Activated T-helper 9 cell treated with anti-CD3 and anti-CD28 coated beads, Interleukin-2, amount 50 U/mL, for 16 hours (primary cell): ENCODE measurements around the gene HSD17B11.
"Not testable (repeated sequence)": the region's sequence is repeated elsewhere in the genome, so short reads cannot be mapped to it uniquely, and the experiment has no call there.

ENCODE experiments used
- DNase-seq: peaks from one replicate; pipeline ENCODE4 v3.0.0-alpha.2; 2020; ENCODE audit warnings: low read depth

Gene HSD17B11

DNA sequence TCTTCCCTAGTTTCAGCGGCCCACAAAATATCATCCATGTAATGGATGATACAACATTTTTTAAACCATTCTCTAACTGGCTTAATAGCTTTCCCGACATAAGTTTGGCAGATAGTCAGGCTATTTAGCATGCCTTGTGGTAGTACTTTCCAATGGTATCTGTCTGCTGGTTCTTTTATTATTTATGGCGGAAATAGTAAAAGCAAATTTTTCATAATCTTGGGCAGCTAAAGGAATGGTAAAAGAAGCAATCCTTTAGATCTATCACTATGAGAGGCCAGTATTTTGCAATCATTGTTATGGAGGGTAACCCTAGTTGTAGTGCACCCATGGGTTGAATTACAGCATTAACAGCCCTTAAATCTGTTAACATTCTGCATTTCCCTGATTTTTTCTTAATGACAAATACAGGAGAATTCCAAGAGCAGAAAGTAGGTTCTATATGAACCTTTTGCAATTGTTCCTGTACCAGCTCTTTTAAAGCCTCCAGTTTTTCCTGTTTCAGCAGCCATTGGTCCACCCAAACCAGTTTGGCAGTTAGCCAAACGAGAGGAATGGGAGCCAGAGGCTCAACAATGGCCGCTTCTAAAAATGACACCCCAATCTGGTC, 14.3 kb upstream of the HSD17B11 start:
- DNase-seq, result no peak

DNA sequence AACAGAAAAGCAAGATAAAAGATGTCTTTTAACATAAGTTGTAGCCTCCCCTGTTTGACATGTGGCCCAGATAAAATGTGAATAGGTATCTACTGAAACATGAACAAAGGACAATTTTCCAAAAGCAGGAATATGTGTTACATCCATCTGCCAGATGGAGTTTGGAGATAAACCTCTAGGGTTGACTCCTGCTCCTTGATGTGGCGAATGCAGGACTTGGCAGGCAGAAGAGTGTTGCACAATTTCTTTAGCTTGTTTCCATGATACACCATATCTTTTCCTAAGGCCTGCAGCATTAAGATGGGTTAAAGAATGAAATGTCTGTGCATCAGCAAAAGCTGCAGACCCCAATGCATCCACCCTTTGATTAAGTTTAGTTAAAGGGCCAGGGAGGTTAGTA, 12.7 kb upstream of the HSD17B11 start:
- not testable (repeated sequence) for DNase-seq

DNA sequence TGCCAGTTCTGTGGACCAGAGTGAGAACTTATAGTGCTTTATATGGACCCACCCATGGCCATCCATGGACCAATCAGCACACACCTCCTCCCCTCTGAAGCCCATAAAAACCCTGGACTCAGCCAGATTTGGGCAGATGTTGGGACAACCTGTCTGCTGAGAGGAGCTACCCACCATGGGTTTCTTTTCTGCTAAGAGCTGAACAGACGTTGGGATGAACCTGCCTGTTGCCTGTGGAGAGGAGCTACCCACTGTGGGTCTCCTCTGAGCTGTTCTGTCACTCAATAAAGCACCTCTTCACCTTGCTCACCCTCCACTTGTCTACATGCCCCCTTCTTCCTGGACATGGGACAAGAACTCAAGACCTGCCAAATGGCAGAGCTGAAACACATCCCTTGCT, 9.0 kb upstream of the HSD17B11 start:
- no peak for DNase-seq

DNA sequence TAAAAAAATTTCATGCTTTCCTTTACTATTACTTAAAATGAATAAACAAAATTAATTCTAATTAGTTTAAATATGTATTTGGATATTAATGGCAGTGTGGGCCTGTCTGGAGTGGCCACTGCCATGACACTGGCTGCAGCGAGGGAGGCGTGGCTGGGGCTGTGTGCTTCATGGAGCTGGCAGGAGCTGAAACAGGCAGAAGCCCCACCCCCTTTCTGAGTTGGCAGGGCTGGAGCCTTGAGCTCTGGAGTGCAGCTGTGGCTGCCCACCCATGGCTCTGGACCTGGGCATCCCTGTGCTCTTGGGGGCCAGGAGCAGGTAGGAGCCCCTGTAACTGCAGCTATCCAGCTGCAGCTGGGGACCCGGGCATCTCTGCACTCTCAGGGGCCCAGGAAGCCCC, 8.2 kb upstream of the HSD17B11 start:
- DNase-seq, result no peak

DNA sequence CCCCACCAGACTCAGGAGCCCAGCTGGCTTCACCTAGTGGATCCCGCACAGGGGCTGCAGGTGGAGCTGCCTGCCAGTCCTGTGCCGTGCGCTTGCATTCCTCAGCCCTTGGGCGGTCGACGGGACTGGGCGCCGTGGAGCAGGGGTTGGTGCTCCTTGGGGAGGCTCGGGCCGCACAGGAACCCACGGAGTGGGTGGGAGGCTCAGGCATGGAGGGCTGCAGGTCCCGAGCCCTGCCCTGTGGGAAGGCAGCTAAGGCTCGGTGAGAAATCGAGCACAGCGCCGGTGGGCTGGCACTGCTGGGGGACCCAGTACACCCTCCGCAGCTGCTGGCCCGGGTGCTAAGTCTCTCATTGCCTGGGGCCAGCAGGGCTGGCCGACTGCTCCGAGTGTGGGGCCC, 4.9 kb upstream of the HSD17B11 start:
- not testable (repeated sequence) for DNase-seq

DNA sequence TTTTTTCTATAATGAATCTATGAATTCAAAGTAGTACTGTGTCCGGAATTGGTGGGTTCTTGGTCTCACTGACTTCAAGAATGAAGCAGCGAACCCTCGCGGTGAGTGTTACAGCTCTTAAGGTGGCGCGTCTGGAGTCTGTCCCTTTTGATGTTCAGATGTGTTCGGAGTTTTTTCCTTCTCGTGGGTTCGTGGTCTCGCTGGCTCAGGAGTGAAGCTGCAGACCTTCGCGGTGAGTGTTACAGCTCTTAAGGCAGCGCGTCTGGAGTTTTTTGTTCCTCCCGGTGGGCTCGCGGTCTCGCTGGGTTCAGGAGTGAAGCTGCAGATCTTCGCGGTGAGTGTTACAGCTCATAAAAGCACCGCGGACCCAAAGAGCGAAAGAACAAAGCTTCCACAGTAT, 4.1 kb upstream of the HSD17B11 start:
- not testable (repeated sequence) for DNase-seq

DNA sequence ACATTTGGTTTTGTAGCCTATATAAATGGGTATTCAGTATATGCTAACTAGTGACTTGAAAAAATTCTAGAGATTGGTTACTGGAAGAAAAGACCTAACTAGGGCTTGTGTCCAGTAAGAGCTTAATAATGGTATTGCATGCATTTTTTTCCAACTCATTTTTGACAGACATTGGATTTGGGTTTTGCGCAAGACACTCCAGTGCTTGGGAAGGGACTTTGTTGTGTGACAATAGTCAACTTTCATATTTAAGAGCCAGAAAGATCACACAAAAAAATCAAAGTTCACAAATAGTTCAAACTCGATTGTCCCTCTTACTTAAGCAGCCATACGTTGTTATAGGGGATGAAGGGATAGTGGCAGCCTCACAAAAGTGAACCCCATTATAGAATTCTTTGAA, 1.2 kb upstream of the HSD17B11 start:
- DNase-seq, result no peak

DNA sequence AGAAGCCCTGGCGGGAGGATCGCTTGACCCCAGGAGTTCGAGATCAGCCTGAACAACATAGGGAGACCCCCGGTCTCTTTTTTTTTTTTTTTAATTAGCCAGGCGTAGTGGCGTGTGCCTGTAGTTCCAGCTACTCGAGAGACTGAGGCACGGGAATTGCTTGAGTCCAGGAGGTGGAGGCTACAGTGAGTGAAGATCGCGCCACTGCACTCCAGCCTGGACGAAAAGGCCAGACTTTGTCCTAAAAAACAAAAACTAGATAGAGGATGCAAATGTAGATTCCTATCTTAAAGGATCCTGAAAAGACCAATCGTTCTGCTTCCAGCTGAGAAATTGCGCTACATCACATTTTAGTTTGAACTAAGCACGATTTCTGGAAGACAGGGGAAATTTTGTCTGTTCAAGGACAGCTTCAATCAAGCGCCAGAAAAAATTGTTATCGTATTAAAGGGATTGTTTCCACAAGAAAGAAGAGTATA, 627 bp upstream of the HSD17B11 start:
- no peak for DNase-seq

DNA sequence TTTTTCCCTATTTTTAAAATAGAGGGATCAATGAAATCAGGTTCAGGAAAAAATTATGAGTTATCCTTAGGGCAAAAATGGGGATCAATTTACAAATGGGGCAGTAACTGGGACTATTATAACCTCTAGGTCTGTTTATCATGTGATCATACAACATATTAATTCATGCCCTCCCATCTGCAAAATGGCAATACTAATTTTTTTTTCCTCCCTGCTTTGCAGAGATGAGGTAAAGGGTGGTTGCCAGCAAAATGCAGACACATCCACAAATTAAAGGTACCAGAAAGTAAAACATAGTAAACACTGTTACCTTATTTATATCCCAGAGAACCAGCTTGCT, 467 bp downstream of the HSD17B11 start:
- DNase-seq, result no peak

DNA sequence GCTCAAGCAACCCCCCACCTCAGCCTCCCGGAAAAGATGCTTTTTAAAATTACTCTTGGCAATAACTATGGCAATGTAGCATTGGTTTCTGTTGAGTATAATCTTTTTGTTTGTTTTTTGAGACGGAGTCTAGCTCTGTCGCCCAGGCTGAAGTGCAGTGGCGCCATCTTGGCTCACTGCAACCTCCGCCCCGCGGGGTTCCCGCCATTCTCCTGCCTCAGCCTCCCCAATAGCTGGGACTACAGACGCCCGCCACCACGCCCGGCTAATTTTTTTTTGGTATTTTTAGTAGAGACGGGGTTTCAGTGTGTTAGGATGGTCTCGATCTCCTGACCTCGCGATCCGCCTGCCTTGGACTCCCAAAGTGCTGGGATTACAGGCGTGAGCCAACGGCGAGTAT, 933 bp downstream of the HSD17B11 start:
- not testable (repeated sequence) for DNase-seq

DNA sequence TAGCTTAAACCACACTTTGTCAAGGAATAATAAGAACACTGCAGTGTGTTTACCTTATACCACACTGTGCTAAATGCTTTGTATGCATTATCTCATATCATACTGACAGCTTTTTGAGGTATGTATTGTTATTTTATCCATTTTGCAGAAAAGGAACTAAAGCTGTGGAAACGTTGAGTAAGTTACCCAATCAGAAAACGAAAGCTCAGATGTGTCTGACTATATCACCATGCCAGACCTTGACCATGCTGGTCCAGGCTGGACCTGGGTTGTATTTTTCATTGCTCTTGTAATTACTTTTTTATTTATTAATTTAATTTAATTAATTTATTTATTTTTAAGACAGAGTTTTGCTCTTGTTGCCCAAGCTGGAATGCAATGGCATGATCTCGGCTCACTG, 2.1 kb downstream of the HSD17B11 start:
- no peak for DNase-seq

DNA sequence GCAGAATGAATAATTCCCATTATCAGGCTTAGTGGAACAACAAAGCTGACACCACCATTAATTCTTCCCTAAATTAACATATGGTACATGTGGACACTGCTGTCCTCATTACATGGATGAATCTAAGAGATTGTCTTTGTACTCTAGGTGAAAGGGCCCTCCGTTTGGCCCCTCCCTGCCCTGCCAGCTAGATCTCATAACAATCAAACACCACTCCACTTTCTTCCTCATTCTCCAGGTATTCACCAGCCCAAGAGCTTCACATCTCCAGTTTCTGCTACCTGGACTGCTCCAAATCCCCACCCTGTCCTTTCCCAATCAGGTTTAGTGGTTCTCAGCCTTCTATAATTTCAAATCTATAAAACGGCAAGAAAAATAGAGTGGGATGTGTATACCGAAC, 3.8 kb downstream of the HSD17B11 start:
- no peak for DNase-seq

DNA sequence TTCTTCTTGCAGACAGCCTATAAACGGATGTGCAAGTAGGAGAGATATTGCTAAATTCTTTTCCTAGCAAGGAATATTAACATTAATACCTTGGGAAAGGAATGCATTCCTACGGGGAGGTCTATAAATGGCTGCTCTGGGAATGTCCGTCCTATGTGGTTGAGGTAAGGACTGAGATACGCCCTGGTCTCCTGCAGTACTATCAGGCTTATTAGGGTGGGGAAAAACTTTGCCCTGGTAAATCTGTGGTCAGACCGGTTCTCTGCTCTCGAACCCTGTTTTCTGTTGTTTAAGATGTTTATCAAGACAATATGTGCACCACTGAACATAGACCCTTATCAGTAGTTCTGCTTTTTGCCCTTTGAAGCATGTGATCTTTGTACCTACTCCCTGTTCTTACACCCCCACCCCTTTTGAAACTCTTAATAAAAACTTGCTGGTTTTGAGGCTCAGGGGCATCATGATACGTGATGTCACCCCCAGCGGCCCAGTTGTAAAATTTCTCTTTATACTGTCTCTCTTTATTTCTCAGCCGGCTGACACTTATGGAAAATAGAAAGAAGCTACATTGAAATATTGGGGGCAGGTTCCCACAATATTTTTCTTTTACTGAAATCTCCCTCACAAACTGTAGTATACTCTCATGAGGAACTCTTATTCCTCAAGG, 6.4 kb downstream of the HSD17B11 start:
- DNase-seq, result not testable (repeated sequence)

DNA sequence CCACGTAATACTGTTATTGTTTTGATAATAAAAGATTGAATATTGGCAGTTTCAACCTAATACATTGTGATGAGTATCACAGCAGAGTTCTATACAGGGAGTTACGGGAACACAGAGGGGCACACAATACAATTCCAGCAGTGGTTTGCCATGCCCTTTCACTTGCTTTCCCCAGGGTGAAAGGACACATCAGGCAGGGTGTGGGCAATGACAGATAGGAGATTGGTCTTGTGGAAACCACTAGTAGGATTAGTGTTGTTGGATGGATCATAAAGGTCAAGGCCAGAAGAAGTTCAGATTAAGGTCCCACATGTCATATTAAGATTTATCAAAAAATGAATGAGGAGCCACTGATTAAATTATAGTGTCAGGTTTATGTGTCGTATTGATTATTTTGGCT, 8.1 kb downstream of the HSD17B11 start:
- no peak for DNase-seq

DNA sequence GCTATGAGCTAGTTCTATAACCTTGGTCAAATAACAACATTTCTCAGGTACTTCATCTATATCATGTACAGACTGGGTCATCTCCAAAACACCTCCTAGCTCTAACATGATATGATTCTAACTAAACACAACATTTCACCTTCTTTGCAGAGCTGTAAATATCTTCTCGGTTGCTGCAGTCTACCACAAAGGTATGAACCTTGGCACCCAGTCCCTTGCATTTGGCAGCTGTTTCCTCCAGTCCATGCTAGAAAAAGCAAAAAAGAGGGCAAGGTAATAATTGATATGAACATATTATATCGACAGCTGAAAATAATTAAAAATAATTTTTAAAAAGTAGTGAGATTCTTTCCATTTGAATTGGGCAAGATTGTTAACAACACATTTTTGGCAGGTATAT, 8.9 kb downstream of the HSD17B11 start:
- DNase-seq, result no peak

DNA sequence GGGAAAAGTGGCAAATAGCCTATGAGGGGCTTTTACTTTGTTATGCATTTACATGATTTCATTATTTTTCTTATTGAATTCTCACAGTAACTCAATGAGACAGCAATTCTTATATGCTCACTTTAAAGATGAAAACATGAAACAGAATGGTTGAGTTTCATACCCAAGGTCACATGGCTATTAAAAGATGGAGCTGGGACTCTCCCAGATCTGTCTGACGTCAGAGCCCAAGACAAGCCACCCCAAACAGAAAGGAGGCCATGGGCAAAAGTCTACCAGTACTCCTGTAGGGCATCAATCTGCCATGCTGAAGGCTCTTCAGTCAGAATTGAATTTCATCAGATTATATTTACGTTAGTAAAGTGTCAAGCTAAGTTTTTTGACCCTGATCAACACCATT, 13.2 kb downstream of the HSD17B11 start:
- DNase-seq, result no peak

DNA sequence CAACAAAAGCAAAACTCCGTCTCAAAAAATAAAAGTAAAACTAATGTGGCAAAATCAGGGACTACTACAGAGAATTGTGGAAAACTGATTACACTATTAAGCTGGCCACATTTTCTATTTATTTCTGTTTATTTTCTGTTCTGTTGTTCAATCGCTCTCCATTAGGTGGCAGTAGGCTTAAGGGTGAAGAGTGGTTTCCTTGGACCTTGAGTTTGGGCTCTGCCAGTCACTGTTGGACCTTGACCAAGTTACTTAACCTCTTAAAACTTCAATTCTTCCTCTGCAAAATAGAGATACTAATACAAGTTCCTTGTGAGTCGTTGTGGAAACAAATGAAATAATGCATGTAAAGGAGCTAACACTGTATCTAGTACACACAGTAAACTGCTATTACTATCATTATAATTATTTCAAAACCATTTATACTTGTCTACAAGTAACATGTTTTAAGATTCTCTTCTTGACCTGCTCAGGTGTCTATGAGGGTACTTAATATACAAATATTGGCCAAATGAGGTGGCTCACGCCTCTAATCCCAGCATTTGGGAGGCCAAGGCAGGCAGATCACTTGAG, 15.2 kb downstream of the HSD17B11 start:
- no peak for DNase-seq

DNA sequence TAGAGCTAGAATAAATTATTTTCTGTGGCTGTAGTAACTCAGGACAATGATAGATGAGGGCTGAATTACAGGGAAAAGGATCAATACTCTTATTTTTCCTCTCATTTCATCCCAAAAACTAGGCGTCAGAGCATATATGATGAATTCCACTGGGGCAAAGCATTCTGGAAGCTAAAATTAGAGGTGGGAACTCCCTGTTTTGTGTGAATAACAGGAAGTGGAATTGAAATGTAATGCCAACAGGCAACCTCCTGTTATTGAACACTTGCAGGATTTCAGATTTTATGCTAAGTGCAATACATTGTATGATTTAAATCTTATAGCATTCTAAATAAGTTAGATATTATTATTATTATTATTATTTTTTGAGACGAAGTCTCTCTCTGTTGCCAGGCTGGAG, 20.9 kb downstream of the HSD17B11 start:
- no peak for DNase-seq

DNA sequence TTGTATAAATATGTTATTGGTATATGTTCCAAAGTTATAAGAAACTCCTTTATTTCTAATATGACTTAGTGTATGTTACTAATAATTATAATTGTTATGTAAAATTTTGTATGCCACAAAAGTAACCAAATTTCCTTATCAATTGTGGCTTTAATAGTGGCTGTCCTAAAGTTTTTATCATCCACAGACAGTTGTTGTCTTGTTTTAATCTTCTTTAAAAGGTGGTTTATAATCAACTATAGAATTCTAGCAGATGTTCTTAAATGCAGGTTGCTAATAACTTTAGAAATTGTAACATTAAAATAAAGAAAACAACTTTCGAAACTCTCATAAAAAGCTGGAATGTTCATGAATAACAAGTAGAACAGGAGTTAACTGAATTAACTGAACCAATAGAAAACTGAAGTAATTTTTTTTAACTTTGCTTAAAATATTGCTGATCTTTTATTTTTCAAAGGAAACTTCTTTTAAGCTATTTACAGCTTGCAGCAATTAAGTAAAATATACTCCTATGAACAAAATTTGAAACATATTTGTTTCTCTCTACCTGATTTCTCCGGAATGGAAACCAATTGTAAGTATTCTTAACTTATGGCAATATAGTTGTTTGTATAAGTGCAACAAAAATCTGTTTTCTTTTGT, 24.3 kb downstream of the HSD17B11 start:
- no peak for DNase-seq

DNA sequence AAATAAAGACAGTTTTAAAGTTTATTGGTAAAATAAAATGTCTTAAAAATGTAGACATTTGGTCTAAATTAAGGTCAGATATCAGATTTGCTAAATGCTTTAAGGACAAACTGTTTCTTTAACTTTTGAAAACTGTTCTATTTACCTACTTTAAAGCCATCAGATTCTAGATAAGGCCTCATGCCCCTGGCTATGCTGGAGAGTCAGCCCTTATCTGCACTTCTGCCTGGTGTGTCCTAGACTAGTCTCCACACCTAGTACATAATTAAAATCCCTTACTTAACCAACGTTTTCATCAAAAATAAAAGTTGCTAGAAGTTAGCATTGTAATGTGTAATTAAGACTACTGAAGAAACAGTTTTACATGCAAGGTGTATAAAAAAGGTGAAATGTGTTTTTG, 25.6 kb downstream of the HSD17B11 start:
- no peak for DNase-seq

DNA sequence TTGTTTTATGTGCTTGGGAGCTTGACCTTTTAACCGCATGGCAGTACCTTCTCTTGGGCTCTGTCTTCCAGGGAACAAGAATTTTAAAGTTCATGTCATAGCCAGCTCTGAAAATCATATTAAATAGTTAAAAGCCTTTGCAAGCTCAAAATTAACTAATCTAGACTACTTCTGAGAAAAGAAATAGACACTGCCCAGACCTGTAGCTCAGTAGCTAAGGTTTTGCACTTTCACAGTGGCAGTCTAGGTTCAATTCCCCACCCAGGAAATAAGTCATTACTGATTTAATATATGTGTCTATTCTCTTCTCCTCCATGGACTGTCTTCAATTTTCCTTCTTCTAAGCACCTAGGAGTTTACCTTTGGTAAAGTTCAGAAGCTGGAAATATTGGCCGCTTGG, 27.4 kb downstream of the HSD17B11 start:
- DNase-seq, result no peak

DNA sequence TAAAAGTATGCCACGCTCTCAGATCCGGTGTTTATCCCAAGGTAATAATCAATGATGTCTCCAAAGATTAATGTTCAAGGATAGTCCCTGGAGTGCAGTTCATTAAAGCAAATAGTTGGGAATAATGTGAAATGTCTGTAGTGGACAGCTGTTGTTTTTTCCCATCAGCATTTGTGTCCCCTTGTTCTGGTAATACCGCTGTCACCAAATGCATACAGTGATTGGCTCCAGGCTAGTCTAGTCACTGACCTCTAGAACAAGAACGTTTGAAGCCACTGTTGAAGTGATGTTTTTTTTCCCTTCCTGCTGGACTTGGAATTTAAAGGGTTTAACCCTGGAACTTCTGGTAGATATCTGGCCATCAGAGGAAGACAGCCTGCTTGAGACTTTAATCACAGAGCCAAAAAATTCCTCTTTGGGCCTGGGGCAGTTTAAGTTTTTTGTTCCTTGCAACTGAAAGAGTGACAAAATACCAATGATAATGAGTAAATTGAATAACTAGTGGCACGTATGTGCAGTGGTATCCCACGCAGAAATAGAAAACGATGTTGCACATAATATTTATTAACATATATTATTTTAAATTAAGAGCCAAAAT, 30.6 kb downstream of the HSD17B11 start:
- DNase-seq, result no peak

DNA sequence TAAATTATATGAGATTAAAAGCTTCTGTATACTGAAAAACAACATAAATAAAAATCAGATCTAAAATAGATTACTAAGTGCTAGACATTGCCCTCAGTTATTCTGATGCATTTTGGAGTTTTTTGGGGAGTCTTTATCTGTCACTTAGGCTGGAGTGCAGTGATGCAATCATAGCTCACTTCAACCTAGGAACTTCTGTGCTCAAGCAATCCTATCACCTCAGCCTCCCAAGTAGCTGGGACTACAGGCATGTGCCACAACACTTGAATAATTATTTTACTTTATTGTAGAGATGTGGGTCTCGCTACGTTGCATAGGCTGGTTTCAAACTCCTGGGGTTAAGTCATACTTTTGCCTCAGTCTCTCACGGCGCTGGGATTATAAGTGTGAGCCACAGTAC, 31.7 kb downstream of the HSD17B11 start:
- no peak for DNase-seq
